Spinal cord (tissue), 10 donors: ENCODE measurements around the gene RAPGEF5. TPM values are rescaled to one million over a fixed set of nuclear protein-coding genes. Genes with fewer than 3 reads are reported as not detected.
"Not testable (repeated sequence)": the region's sequence is repeated elsewhere in the genome, so short reads cannot be mapped to it uniquely, and the experiment has no call there.

Experiments used
- DNase-seq, 6 donors: peaks; one replicate each; pipeline versions ENCODE4 v3.0.0 to v3.0.0-alpha.2; 2013 to 2015; ENCODE audit warnings: low spot score in 6 of 6, low read depth in 4 of 6
- H3K27ac ChIP-seq: one replicate; pipeline ENCODE4 v1.5.1; 2013; ENCODE audit warnings: low read depth, low read length, control low read depth
- H3K27me3 ChIP-seq: one replicate; pipeline ENCODE4 v1.6.1; 2013; ENCODE audit warnings: low read length; ENCODE audit not compliant: control insufficient read depth, insufficient read depth
- H3K36me3 ChIP-seq: one replicate; pipeline ENCODE4 v1.6.1; 2013; ENCODE audit warnings: low read length; ENCODE audit not compliant: control insufficient read depth, insufficient read depth
- H3K4me1 ChIP-seq: one replicate; pipeline ENCODE4 v1.6.1; 2013; ENCODE audit warnings: low read length; ENCODE audit not compliant: control insufficient read depth, insufficient read depth
- H3K4me3 ChIP-seq: one replicate; pipeline ENCODE4 v1.5.1; 2013; ENCODE audit warnings: low read depth, low read length, control low read depth
- H3K9me3 ChIP-seq: one replicate; pipeline ENCODE4 v1.6.1; 2013; ENCODE audit warnings: low read length; ENCODE audit not compliant: control insufficient read depth, insufficient read depth
- WGBS: methylation state at CpG from one replicate; pipeline ENCODE4 v1.1.5; 2013; ENCODE audit warnings: missing lambda C conversion rate; ENCODE audit not compliant: insufficient coverage; 5-methylcytosine and 5-hydroxymethylcytosine counted together
- polyA plus RNA-seq, 2 donors: library from polyadenylated mRNA; unstranded; fragments of 120-200 nt; gene quantifications; one replicate each; pipeline ENCODE4 v1.2.1, GENCODE V29; 2013; ENCODE audit not compliant: insufficient read length in 2 of 2
- total RNA-seq, 2 donors: library from RNA; depleted of rRNA in 1 of 2; stranded (reverse); fragments of 120-200 nt in 1 of 2; fragments of >200 nt in 1 of 2; gene quantifications; one replicate each; pipeline versions ENCODE4 v1.2.3 to v1.2.4, GENCODE V29; 2013 to 2014
- donor health status: healthy.

Gene RAPGEF5
- total and polyA plus RNA-seq, 4 donors = 19.5 to 121 (median 48.8) TPM

GRCh38 chr7:22109761-22110160 lies 247.2 kb downstream of the RAPGEF5 start:
- DNase-seq = peak in 1 of 6 donors; percentile 20
- Histone ChIP-seq H3K4me1 (peaks cover 25% of the 10 kb centered on the region), H3K27ac (peak overlapping the region; percentile 2), H3K27me3 (no peaks in the 10 kb centered on the region), H3K36me3 (no peaks in the 10 kb centered on the region), H3K9me3 (no peaks in the 10 kb centered on the region), H3K4me3 (no peak overlapping the region)
- WGBS = 82% methylated on average over 7 of the region's 7 CpGs

DNA sequence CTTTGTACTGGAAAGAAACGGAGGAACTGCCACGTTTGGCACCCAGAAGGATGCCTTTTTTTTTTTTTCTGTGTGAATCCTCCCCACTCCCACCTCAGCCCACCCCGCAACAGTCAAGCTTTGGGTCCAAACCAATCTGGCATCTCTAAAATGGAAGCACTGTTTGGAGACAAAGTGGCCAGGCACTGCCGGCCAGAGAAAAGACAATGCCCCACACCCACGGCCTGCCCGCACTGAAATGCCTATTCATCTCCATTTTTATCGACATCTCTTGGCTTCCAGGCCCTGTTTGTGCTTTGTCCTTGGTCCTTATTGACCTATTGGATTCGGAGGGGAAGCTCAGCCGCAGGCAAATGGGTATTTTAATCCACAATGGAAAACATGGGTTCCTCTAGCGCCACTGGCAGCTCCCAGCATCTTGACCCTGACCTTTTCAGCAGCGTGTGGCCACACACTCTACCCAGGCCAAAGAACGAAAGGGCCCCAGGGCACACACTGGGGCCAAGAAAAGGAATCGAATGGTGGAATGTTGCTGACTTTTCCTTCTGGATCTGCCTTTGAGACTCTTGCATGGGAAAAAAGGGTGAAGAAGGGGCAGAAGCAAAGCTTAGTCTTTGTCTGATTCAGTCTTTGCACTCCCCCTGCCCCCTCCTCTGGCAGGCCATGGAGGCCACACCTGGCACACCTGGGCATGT lies 248.7 kb downstream of the RAPGEF5 start:
- no peaks in the 10 kb centered on the region for H3K36me3 ChIP-seq
- H3K9me3 ChIP-seq = no peaks in the 10 kb centered on the region
- peaks cover 25% of the 10 kb centered on the region for H3K4me1 ChIP-seq
- DNase-seq = peak in 1 of 6 donors; percentile 53
- no peak overlapping the region for H3K4me3 ChIP-seq
- 53% methylated on average over 7 of the region's 13 CpGs for WGBS
- peak overlapping the region; percentile 42 for H3K27ac ChIP-seq
- no peaks in the 10 kb centered on the region for H3K27me3 ChIP-seq

DNA sequence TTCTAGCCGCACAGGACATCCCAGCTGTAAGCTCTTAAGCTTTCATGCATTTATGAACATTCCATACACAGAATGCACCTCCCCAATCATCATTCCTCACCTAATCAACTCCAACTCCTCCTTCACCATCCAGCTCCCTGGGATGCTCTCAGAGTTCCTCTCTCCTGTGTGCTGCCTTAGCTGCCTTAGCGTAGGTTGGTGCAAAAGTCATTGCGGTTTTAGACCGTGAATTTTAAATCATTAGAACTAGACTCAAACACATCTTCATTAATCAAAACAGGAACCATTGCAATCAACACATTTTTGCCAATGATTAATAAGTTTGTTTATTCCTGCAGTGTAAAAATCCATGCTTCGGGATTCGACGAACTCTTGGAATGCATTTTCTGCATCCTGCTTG lies 251.4 kb downstream of the RAPGEF5 start:
- WGBS = 83% methylated on average over 2 of the region's 7 CpGs
- H3K27me3 ChIP-seq = no peaks in the 10 kb centered on the region
- no peaks in the 10 kb centered on the region for H3K36me3 ChIP-seq
- peaks cover 25% of the 10 kb centered on the region for H3K4me1 ChIP-seq
- no peak for DNase-seq
- H3K27ac ChIP-seq = no peak overlapping the region
- no peak overlapping the region for H3K4me3 ChIP-seq
- no peaks in the 10 kb centered on the region for H3K9me3 ChIP-seq

DNA sequence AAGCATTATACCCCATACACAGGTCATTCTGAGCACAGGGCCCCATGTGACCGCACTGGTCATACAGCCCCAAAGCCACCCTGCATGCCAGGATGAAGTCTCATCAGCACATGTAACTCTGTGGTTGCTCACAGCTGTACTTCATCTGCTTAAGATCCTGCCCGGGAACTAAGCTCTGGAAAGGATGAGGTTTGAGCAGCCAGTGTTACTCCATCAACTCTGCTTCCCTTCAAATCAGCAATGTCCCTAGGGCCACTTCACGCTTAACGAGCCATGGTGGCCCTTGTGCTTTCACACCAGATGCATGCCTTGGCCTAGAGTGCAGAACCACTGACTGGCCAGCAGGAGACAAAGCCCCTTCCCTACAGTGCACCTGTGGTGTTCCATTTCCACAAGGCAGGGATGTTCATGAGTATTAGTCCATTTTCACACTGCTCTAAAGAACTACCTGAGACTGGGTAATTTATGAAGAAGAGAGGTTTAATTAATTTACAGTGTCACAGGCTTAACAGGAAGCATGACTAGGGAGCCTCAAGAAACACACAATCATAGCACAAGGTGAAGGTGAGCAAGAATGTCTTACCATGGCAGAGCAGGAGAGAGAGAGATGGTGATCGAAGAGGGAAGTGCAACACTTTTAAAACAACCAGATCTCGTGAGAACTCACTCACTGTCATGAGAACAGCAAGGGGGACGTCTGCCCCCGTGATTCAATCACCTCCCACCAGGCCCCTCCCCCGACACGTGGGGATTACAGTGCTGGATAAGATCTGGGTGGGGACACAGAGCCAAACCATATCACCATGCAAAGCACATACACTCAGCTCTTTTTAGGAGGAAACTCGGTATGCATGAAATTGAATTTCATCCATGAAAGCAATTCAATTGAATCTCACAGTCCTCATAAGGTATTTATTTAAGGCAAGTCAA lies 262.3 kb downstream of the RAPGEF5 start:
- no peaks in the 10 kb centered on the region for H3K9me3 ChIP-seq
- peak in 1 of 6 donors; percentile 74 for DNase-seq
- WGBS = 89% methylated on average over 4 of the region's 11 CpGs
- H3K27me3 ChIP-seq = no peaks in the 10 kb centered on the region
- H3K4me3 ChIP-seq = no peak overlapping the region
- no peak overlapping the region for H3K27ac ChIP-seq
- no peaks in the 10 kb centered on the region for H3K4me1 ChIP-seq
- no peaks in the 10 kb centered on the region for H3K36me3 ChIP-seq

DNA sequence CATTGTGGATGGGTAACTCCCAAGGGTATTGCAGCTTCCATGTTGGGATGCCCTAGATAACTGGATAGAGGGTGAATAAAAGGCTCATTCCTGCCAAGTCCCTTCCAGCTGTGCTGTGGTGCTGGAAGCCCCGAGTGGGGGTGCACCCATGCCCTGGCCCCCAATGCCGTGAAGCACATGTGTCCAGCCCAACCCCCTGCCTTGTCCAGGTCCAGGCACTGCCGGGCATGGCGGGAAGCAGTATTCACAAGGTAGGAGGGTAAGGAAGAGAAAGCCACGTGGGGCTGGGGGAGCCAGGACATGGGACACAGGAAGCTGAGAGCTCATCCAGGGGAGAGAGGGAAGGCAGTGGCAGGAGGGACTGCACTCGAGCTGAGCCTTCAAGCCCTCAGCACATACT lies 263.0 kb downstream of the RAPGEF5 start:
- no peaks in the 10 kb centered on the region for H3K27me3 ChIP-seq
- H3K36me3 ChIP-seq = no peaks in the 10 kb centered on the region
- H3K27ac ChIP-seq = no peak overlapping the region
- no peak overlapping the region for H3K4me3 ChIP-seq
- H3K4me1 ChIP-seq = no peaks in the 10 kb centered on the region
- WGBS = 85% methylated on average over 5 of the region's 6 CpGs
- DNase-seq = no peak
- no peaks in the 10 kb centered on the region for H3K9me3 ChIP-seq

- DNase-seq = peak in 1 of 6 donors; percentile 20
- whole genome bisulfite sequencing = 83% methylated on average over 2 of the region's 2 CpGs
- Histone ChIP-seq H3K4me3 (no peak overlapping the region), H3K36me3 (no peaks in the 10 kb centered on the region), H3K9me3 (no peaks in the 10 kb centered on the region), H3K27ac (no peak overlapping the region), H3K4me1 (no peaks in the 10 kb centered on the region), H3K27me3 (no peaks in the 10 kb centered on the region)
Measured at GRCh38 chr7:22093001-22093400, 264.0 kb downstream of the RAPGEF5 start.

- H3K9me3 ChIP-seq, H3K27ac ChIP-seq, DNase-seq, H3K4me1 ChIP-seq, H3K36me3 ChIP-seq, H3K4me3 ChIP-seq, H3K27me3 ChIP-seq: not testable (repeated sequence)
- 92% methylated on average over 11 of the region's 11 CpGs for WGBS
Measured at GRCh38 chr7:22090958-22091525, 265.9 kb downstream of the RAPGEF5 start.

DNA sequence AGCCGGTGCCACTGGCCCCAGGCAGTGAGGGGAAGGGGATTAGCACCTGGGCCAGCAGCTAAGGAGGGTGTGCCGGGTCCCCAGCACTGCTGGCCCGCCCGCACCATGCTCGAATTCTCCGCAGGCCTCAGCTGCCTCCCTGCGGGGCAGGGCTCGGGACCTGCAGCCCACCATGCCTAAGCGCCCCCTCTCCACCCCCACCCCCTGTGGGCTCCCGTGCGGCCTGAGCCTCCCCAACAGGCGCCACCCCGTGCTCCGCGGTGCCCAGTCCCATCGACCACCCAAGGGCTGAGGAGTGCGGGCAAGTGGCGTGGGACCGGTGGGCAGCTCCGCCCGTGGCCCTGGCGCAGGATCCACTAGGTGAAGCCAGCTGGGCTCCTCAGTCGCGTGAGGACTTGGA lies 266.4 kb downstream of the RAPGEF5 start:
- no peaks in the 10 kb centered on the region for H3K4me1 ChIP-seq
- no peak for DNase-seq
- H3K27ac ChIP-seq = no peak overlapping the region
- H3K36me3 ChIP-seq = no peaks in the 10 kb centered on the region
- 92% methylated on average over 17 of the region's 24 CpGs for WGBS
- no peaks in the 10 kb centered on the region for H3K27me3 ChIP-seq
- no peaks in the 10 kb centered on the region for H3K9me3 ChIP-seq
- H3K4me3 ChIP-seq = no peak overlapping the region

GRCh38 chr7:22090107-22090506 lies 266.8 kb downstream of the RAPGEF5 start:
- Histone ChIP-seq H3K4me1 (no peaks in the 10 kb centered on the region), H3K9me3 (no peaks in the 10 kb centered on the region), H3K36me3 (no peaks in the 10 kb centered on the region), H3K27ac (no peak overlapping the region), H3K27me3 (no peaks in the 10 kb centered on the region), H3K4me3 (no peak overlapping the region)
- 95% methylated on average over 17 of the region's 22 CpGs for WGBS
- DNase-seq = no peak
